WTC11 (cell line): Measurements from ENCODE around the gene SPATA3. TPM values are rescaled to one million over a fixed set of nuclear protein-coding genes. Genes with fewer than 3 reads are reported as not detected.

Source experiments
- ATAC-seq: fragments of 200-7000 bp; cut with Tn5 transposase; 2 replicates; pipeline ENCODE4 v1.10.0; 2021; ENCODE audit warnings: mild to moderate bottlenecking, moderate library complexity
- CTCF ChIA-PET: fragments of 300-600 bp; sonication (Branson Sonifier 250); formaldehyde crosslinking; loops from one replicate; lab custom pipeline; 2021; ENCODE audit warnings: antibody characterized with exemption; lab: Charles Lee
- POLR2A ChIA-PET: fragments of 350-600 bp; sonication (Branson Sonifier 250); formaldehyde crosslinking; loops from one replicate; lab custom pipeline; 2021; ENCODE audit warnings: antibody characterized with exemption; lab: Charles Lee
- DNase-seq: peaks from one replicate; pipeline ENCODE4 v3.0.0; 2021; ENCODE audit warnings: low spot score
- H3K27ac Mint-ChIP-seq: 2 replicates; pipeline ENCODE4 v1.8.0; 2021; ENCODE audit warnings: mixed read lengths
- H3K27me3 Mint-ChIP-seq: 2 replicates; pipeline ENCODE4 v1.8.0; 2021; ENCODE audit warnings: low read depth, mild to moderate bottlenecking, moderate library complexity, mixed read lengths
- H3K36me3 Mint-ChIP-seq: 2 replicates; pipeline ENCODE4 v1.8.0; 2021; ENCODE audit warnings: mixed read lengths
- H3K4me1 Mint-ChIP-seq: 2 replicates; pipeline ENCODE4 v1.8.0; 2022; ENCODE audit warnings: mixed read lengths
- H3K4me3 Mint-ChIP-seq: 2 replicates; pipeline ENCODE4 v1.8.0; 2021; ENCODE audit warnings: mild to moderate bottlenecking, moderate library complexity, mixed read lengths
- H3K9me3 Mint-ChIP-seq: 2 replicates; pipeline ENCODE4 v1.8.0; 2021; ENCODE audit warnings: mixed read lengths
- CBFB ChIP-seq: sonication (generic); formaldehyde crosslinking; IDR thresholded peaks from 2 replicates; pipeline ENCODE4 v1.8.1; 2022; ENCODE audit warnings: mild to moderate bottlenecking, low read depth, missing genetic modification reagents
- CREB1 ChIP-seq: sonication (generic); formaldehyde crosslinking; IDR thresholded peaks from 2 replicates; pipeline ENCODE4 v1.8.0; 2023; ENCODE audit warnings: mild to moderate bottlenecking, missing genetic modification reagents
- ELF4 ChIP-seq: sonication (generic); formaldehyde crosslinking; IDR thresholded peaks from 2 replicates; pipeline ENCODE4 v1.8.1; 2022; ENCODE audit warnings: low read depth, mild to moderate bottlenecking, moderate library complexity, missing genetic modification reagents
- GRHL2 ChIP-seq: fragments of 250-450 bp; sonication (Bioruptor Pico); IDR thresholded peaks from 2 replicates; pipeline ENCODE4 v1.8.0; 2022; ENCODE audit warnings: mild to moderate bottlenecking, moderate library complexity; ENCODE audit not compliant: insufficient replicate concordance, severe bottlenecking
- JAZF1 ChIP-seq: fragments of 250-450 bp; sonication (Bioruptor Pico); IDR thresholded peaks from 2 replicates; pipeline ENCODE4 v1.9.0; 2021; ENCODE audit warnings: moderate library complexity, mild to moderate bottlenecking, inconsistent platforms
- MYBL2 ChIP-seq: sonication (generic); formaldehyde crosslinking; IDR thresholded peaks from 2 replicates; pipeline ENCODE4 v1.8.1; 2023; ENCODE audit warnings: mild to moderate bottlenecking, moderate library complexity, missing genetic modification reagents
- ZNF232 ChIP-seq: sonication (generic); formaldehyde crosslinking; IDR thresholded peaks from 2 replicates; pipeline ENCODE4 v1.8.0; 2022; ENCODE audit warnings: mild to moderate bottlenecking, missing genetic modification reagents
- ZNF423 ChIP-seq: fragments of 250-450 bp; sonication (Bioruptor Pico); IDR thresholded peaks from 2 replicates; pipeline ENCODE4 v2.1.2; 2022; ENCODE audit warnings: mild to moderate bottlenecking, moderate library complexity
- total RNA-seq: library from RNA; stranded (reverse); gene quantifications from 3 replicates; pipeline ENCODE4 v1.2.3, GENCODE V29; 2021
- TF ChIP-seq, protein P1 (sequence below): fragments of 250-450 bp; sonication (Bioruptor Pico); IDR thresholded peaks from 2 replicates; pipeline ENCODE4 v1.9.0; 2021; ENCODE audit warnings: mild to moderate bottlenecking
- TF ChIP-seq, protein P2 (sequence below): fragments of 250-450 bp; sonication (Bioruptor Pico); IDR thresholded peaks from 2 replicates; pipeline ENCODE4 v1.9.0; 2021; ENCODE audit warnings: mild to moderate bottlenecking, borderline replicate concordance
- TF ChIP-seq, protein P3 (sequence below): sonication (generic); formaldehyde crosslinking; IDR thresholded peaks from 2 replicates; pipeline ENCODE4 v1.8.1; 2023; ENCODE audit warnings: mild to moderate bottlenecking, missing genetic modification reagents
- TF ChIP-seq, protein P4 (sequence below): sonication (generic); formaldehyde crosslinking; IDR thresholded peaks from 2 replicates; pipeline ENCODE4 v1.8.0; 2023; ENCODE audit warnings: missing genetic modification reagents, mild to moderate bottlenecking, borderline replicate concordance
- TF ChIP-seq, protein P5 (sequence below): sonication (generic); formaldehyde crosslinking; IDR thresholded peaks from 2 replicates; pipeline ENCODE4 v1.8.1; 2022; ENCODE audit warnings: mild to moderate bottlenecking, missing genetic modification reagents, moderate library complexity, borderline replicate concordance
- TF ChIP-seq, protein P6 (sequence below): sonication (generic); formaldehyde crosslinking; conservative IDR thresholded peaks from 2 replicates; pipeline ENCODE4 v1.8.1; 2022; ENCODE audit warnings: mild to moderate bottlenecking, missing genetic modification reagents

Gene SPATA3
- total RNA-seq, 1 experiment from 2014 or later: not detected

DNA sequence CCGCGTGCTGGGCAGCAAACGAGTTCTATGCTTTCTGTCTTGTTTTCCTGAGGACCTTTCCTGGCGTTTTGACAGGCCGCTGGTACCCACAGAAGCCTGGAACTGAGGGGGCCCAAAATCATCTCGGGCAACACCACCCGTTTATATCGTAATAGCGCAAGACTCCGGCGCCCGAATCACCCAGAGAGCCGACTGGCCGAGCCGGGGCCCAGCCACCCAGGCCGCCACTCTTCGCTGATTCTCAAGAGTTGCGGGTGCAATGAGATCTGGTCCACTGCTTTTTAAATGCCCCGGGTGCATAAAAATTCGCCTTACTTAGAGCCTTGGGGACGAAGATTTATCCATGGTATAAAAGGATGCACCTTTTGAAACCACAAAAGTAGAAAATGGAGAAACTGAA lies 6.2 kb upstream of the SPATA3 start (continued):
- TF ChIP-seq, protein P1, sequence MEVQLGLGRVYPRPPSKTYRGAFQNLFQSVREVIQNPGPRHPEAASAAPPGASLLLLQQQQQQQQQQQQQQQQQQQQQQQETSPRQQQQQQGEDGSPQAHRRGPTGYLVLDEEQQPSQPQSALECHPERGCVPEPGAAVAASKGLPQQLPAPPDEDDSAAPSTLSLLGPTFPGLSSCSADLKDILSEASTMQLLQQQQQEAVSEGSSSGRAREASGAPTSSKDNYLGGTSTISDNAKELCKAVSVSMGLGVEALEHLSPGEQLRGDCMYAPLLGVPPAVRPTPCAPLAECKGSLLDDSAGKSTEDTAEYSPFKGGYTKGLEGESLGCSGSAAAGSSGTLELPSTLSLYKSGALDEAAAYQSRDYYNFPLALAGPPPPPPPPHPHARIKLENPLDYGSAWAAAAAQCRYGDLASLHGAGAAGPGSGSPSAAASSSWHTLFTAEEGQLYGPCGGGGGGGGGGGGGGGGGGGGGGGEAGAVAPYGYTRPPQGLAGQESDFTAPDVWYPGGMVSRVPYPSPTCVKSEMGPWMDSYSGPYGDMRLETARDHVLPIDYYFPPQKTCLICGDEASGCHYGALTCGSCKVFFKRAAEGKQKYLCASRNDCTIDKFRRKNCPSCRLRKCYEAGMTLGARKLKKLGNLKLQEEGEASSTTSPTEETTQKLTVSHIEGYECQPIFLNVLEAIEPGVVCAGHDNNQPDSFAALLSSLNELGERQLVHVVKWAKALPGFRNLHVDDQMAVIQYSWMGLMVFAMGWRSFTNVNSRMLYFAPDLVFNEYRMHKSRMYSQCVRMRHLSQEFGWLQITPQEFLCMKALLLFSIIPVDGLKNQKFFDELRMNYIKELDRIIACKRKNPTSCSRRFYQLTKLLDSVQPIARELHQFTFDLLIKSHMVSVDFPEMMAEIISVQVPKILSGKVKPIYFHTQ (CRISPR knock-in tag): no peak
- no peak for TF ChIP-seq CREB1 (CRISPR knock-in tag)
- TF ChIP-seq, protein P2, sequence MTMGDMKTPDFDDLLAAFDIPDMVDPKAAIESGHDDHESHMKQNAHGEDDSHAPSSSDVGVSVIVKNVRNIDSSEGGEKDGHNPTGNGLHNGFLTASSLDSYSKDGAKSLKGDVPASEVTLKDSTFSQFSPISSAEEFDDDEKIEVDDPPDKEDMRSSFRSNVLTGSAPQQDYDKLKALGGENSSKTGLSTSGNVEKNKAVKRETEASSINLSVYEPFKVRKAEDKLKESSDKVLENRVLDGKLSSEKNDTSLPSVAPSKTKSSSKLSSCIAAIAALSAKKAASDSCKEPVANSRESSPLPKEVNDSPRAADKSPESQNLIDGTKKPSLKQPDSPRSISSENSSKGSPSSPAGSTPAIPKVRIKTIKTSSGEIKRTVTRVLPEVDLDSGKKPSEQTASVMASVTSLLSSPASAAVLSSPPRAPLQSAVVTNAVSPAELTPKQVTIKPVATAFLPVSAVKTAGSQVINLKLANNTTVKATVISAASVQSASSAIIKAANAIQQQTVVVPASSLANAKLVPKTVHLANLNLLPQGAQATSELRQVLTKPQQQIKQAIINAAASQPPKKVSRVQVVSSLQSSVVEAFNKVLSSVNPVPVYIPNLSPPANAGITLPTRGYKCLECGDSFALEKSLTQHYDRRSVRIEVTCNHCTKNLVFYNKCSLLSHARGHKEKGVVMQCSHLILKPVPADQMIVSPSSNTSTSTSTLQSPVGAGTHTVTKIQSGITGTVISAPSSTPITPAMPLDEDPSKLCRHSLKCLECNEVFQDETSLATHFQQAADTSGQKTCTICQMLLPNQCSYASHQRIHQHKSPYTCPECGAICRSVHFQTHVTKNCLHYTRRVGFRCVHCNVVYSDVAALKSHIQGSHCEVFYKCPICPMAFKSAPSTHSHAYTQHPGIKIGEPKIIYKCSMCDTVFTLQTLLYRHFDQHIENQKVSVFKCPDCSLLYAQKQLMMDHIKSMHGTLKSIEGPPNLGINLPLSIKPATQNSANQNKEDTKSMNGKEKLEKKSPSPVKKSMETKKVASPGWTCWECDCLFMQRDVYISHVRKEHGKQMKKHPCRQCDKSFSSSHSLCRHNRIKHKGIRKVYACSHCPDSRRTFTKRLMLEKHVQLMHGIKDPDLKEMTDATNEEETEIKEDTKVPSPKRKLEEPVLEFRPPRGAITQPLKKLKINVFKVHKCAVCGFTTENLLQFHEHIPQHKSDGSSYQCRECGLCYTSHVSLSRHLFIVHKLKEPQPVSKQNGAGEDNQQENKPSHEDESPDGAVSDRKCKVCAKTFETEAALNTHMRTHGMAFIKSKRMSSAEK: no peak
- TF ChIP-seq, protein P3, sequence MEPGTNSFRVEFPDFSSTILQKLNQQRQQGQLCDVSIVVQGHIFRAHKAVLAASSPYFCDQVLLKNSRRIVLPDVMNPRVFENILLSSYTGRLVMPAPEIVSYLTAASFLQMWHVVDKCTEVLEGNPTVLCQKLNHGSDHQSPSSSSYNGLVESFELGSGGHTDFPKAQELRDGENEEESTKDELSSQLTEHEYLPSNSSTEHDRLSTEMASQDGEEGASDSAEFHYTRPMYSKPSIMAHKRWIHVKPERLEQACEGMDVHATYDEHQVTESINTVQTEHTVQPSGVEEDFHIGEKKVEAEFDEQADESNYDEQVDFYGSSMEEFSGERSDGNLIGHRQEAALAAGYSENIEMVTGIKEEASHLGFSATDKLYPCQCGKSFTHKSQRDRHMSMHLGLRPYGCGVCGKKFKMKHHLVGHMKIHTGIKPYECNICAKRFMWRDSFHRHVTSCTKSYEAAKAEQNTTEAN (CRISPR knock-in tag): no peak
- TF ChIP-seq, protein P4, sequence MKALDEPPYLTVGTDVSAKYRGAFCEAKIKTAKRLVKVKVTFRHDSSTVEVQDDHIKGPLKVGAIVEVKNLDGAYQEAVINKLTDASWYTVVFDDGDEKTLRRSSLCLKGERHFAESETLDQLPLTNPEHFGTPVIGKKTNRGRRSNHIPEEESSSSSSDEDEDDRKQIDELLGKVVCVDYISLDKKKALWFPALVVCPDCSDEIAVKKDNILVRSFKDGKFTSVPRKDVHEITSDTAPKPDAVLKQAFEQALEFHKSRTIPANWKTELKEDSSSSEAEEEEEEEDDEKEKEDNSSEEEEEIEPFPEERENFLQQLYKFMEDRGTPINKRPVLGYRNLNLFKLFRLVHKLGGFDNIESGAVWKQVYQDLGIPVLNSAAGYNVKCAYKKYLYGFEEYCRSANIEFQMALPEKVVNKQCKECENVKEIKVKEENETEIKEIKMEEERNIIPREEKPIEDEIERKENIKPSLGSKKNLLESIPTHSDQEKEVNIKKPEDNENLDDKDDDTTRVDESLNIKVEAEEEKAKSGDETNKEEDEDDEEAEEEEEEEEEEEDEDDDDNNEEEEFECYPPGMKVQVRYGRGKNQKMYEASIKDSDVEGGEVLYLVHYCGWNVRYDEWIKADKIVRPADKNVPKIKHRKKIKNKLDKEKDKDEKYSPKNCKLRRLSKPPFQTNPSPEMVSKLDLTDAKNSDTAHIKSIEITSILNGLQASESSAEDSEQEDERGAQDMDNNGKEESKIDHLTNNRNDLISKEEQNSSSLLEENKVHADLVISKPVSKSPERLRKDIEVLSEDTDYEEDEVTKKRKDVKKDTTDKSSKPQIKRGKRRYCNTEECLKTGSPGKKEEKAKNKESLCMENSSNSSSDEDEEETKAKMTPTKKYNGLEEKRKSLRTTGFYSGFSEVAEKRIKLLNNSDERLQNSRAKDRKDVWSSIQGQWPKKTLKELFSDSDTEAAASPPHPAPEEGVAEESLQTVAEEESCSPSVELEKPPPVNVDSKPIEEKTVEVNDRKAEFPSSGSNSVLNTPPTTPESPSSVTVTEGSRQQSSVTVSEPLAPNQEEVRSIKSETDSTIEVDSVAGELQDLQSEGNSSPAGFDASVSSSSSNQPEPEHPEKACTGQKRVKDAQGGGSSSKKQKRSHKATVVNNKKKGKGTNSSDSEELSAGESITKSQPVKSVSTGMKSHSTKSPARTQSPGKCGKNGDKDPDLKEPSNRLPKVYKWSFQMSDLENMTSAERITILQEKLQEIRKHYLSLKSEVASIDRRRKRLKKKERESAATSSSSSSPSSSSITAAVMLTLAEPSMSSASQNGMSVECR: no peak

DNA sequence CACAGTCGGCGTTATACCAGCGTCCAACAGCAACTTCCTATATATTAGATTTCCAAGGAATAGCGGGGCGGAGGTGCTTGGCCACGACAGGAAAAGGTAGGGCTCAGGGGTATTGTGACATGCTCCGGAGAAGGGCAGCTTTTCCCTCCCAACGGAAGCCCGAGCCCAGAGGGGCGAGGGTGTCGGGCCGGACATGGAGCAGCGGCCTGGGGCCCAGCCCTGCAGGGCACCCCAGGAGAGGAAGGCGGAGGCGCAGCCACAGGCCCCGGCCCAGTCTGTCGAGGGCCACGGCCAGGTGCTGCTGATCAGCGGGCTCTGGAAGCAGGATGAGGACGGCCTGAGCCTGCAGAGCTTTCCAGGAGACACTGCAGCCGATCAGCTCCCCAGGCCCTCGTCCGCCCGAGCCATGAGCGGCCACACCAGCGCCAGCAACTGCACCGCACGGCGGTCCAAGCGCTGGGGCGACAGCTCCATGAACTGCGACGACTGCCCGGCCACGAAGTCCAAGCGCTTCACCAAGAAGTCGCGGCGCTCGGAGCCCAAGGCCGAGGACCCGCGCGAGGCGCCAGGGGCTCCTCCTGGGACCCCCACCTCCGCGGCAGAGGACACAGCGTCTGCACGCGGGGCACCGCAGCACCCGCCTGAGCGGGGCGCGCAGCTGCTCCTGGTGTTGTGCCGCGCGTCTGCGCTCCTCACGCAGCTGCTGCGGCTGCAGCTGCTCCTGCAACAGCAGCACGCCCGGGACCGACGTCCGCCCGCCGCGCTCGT lies 5.6 kb upstream of the SPATA3 start:
- peaks cover 13% of the 10 kb centered on the region for H3K4me1 Mint-ChIP-seq
- TF ChIP-seq ZNF232 (CRISPR knock-in tag): no peak
- TF ChIP-seq CBFB (CRISPR knock-in tag): no peak
- TF ChIP-seq, protein P3 (CRISPR knock-in tag): no peak
- no peak for TF ChIP-seq JAZF1 (CRISPR knock-in tag)
- TF ChIP-seq, protein P5, sequence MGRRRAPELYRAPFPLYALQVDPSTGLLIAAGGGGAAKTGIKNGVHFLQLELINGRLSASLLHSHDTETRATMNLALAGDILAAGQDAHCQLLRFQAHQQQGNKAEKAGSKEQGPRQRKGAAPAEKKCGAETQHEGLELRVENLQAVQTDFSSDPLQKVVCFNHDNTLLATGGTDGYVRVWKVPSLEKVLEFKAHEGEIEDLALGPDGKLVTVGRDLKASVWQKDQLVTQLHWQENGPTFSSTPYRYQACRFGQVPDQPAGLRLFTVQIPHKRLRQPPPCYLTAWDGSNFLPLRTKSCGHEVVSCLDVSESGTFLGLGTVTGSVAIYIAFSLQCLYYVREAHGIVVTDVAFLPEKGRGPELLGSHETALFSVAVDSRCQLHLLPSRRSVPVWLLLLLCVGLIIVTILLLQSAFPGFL: no peak
- no peak for TF ChIP-seq GRHL2 (CRISPR knock-in tag)
- TF ChIP-seq MYBL2: no peak
- TF ChIP-seq, protein P1 (CRISPR knock-in tag): no peak
- TF ChIP-seq, protein P6, sequence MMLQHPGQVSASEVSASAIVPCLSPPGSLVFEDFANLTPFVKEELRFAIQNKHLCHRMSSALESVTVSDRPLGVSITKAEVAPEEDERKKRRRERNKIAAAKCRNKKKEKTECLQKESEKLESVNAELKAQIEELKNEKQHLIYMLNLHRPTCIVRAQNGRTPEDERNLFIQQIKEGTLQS (CRISPR knock-in tag): no peak
- TF ChIP-seq ZNF423: no peak
- TF ChIP-seq ELF4 (CRISPR knock-in tag): no peak

More for the DNA sequence above, 5.6 kb upstream of the SPATA3 start:
- Mint-ChIP-seq H3K27me3 (no peaks in the 10 kb centered on the region), H3K9me3 (no peaks in the 10 kb centered on the region), H3K4me3 (no peak overlapping the region), H3K36me3 (no peaks in the 10 kb centered on the region), H3K27ac (no peak overlapping the region)
- ATAC-seq: no peak
- CTCF ChIA-PET: interaction anchor here (1.2 to 1.7 kb wide), 4 partner anchors 10 to 166 kb away, joined by 4 to 6 read pairs (median 4); no protein-coding TSS in a partner anchor
- no peak for DNase-seq
- POLR2A ChIA-PET: no interaction called here
